ENCODE data around the gene GPR3. TPM values are rescaled to one million over a fixed set of nuclear protein-coding genes. Genes with fewer than 3 reads are reported as not detected.

Gene GPR3
- total RNA-seq (2022; extraction: Qiagen RNA extraction), result 1.4 to 1.8 TPM (median 1.6 TPM) in 5 replicates

GRCh38 chr1:27392096-27392777 is at the start of gene GPR3:
Gene GPR3 (plus strand): TSS chr1:27392622. CDS start chr1:27393799, 1,177 bp downstream.

GRCh38 chr1:27366411-27367159 is 25.8 kb upstream of the GPR3 start, which contains the start of gene MAP3K6:
Gene MAP3K6 (minus strand): TSS chr1:27366961. CDS start chr1:27366597, 364 bp downstream.

GRCh38 chr1:27374362-27375086 is 17.9 kb upstream of the GPR3 start, which contains the start of gene FCN3:
Gene FCN3 (minus strand): TSS chr1:27374824. CDS start chr1:27374818, 6 bp downstream.

GRCh38 chr1:27383039-27383605 is 9.3 kb upstream of the GPR3 start, which contains the start of gene CD164L2:
Gene CD164L2 (minus strand): TSS chr1:27383333. CDS start chr1:27383239, 94 bp downstream.

Other genes with a start within 250 kb of the GPR3 start
- 15.5 to 18.6 TPM (median 17.4 TPM) in 5 replicates for gene SLC9A1, start 237.5 kb upstream of the GPR3 start, total RNA-seq (2022; extraction: Qiagen RNA extraction)
- gene WDTC1, start 158.0 kb upstream of the GPR3 start, total RNA-seq (2022; extraction: Qiagen RNA extraction), result 6.3 to 7.5 TPM (median 7.4 TPM) in 5 replicates
- 41.1 to 50.7 TPM (median 48.4 TPM) in 5 replicates for gene TMEM222, start 70.5 kb upstream of the GPR3 start, total RNA-seq (2022; extraction: Qiagen RNA extraction)
- 0.26 to 0.63 TPM (median 0.41 TPM) in 5 replicates for gene SYTL1, start 50.6 kb upstream of the GPR3 start, total RNA-seq (2022; extraction: Qiagen RNA extraction)
- gene MAP3K6, start 25.7 kb upstream of the GPR3 start, total RNA-seq (2022; extraction: Qiagen RNA extraction), result 13.4 to 22.5 TPM (median 18.1 TPM) in 5 replicates
- gene FCN3, start 17.8 kb upstream of the GPR3 start, total RNA-seq (2022; extraction: Qiagen RNA extraction), result not detected in 5 replicates
- not detected in 5 replicates for gene CD164L2, start 9.3 kb upstream of the GPR3 start, total RNA-seq (2022; extraction: Qiagen RNA extraction)
- 47.5 to 55.1 TPM (median 53.3 TPM) in 5 replicates for gene WASF2, start 97.5 kb downstream of the GPR3 start, total RNA-seq (2022; extraction: Qiagen RNA extraction)
- gene AHDC1, start 211.5 kb downstream of the GPR3 start, total RNA-seq (2022; extraction: Qiagen RNA extraction), result 19.1 to 26.8 TPM (median 21.5 TPM) in 5 replicates
- gene FGR, start 242.6 kb downstream of the GPR3 start, total RNA-seq (2022; extraction: Qiagen RNA extraction), result 0.03 to 0.08 TPM (median 0.06 TPM) in 4 of 5 replicates, not detected in the other